Measurements from ENCODE around the gene CENPO.
A peak's percentile ranks its signal among the peaks of the same experiment; 100 is the strongest.
"Not testable (repeated sequence)": the region's sequence is repeated elsewhere in the genome, so short reads cannot be mapped to it uniquely, and the experiment has no call there.

The CENPO gene

DNA sequence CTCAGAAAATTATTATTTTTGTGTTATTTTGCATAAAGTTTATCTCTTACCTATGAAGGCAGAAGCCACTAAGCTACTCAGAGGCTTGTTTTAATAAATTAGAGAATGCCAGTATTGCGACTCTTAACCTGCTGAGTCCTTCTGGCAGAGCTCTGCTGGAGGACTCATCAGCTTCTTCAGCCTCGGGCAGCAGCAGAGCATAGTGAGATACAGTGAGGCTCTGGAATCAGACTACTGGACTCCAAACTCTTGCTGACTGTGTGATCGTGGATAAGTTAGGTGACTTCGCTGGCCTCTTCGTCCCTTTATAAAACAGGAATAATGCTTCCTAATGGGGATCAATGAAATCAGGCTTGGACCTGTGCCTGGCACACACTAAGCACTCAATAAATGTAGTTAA lies 1.8 kb upstream of the CENPO start:
- no peak for FAIRE-seq

DNA sequence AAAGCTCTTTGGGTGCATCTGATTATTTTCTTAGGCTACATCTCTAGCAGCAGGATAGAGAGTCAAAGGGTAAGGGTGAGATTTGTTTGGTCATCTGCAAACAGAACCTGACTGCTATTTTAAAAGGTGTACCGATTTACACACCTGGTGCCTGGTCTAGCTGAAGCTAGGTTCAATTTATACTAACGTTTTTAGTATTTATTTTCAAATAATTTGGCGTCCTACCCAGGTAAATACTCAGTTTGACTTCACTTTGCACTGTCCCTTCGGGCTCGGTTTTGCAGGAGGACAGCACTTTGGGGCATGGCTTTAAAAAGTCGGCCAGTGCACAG lies 717 bp upstream of the CENPO start:
- FAIRE-seq, result no peak

- FAIRE-seq, result no peak
Measured at GRCh38 chr2:24793761-24794435, 673 bp downstream of the CENPO start.

DNA sequence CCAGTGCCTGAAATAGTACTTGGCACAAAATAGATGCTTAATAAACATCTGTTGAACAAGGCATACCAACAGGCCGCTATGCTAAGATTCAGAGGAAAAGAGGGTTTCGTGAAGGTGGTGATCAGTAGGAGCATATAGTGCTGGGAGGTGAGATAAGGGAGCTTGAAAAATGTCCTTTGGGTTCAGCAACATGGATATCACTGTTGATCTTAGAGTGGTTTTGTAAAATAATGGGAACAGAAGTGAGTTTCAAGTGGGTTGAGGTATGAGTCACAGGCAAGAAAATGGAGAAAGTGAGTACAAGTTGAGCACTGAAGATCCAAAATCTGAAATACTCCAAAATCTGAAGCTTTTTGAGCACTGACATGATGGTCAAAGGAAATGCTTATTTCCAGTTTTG lies 4.4 kb downstream of the CENPO start:
- no peak for FAIRE-seq

- not testable (repeated sequence) for FAIRE-seq
Measured at GRCh38 chr2:24800487-24800886, 7.3 kb downstream of the CENPO start.

- not testable (repeated sequence) for FAIRE-seq
Measured at GRCh38 chr2:24805811-24806660, 12.8 kb downstream of the CENPO start.

DNA sequence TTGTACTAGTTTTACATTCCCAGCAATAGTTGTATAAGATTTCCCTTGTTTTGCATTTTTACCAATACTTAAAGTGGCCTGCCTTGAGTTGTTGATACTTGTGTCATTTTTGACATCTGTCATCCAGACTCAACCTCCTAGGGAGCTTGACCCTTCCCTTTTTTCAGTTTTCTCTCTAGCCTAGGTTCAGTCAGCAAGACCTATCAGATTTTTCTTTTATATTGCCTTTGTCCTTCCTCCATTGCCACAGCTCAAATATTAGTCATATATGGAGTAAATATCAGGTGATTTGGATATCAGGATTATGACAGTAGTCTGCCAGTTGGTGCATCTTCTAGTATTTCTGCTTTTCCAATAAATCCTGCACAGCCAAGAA lies 13.4 kb downstream of the CENPO start:
- no peak for FAIRE-seq

- FAIRE-seq, result peak; percentile 58
Measured at GRCh38 chr2:24809316-24810007, 16.2 kb downstream of the CENPO start.

- no peak for FAIRE-seq
Measured at GRCh38 chr2:24813691-24814137, 20.5 kb downstream of the CENPO start.

- FAIRE-seq, result no peak
Measured at GRCh38 chr2:24814516-24814915, 21.3 kb downstream of the CENPO start.

DNA sequence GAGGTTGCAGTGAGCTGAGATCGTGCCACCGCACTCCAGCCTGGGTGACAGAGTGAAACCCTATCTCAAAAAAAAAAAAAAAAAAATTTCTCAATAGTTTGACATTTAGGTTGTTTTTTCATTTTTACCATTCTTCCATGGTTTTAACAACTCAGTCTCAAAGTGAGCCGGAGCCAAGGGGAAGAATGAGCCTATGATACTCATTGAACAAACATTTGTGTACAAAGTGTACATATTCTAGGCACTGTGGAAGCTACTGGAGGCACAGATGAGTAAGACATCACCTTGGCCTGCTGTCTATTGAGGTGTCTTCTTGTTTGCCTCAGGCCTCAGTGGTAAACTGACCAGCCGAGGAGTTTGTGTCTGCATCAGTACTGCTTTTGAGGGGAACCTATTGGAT lies 21.9 kb downstream of the CENPO start:
- FAIRE-seq, result no peak

DNA sequence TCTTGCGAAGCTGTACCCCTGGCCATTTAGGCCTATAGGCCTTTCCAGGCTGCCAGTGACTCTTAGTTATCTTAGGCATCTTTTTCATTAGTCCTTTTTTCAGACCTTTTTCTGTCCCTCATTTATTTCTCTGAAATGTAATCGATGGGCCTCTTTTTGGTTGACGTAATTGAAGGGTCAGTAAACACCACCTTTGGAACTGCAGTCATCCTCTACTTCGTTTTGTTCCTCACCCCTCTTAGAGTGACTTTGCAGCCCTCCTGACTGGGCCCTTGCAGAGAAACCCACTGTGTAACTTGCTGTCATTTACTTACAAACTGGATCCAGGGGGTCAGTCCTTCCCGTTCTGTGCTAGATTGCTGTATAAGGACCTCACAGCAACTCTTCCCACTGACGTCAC lies 23.2 kb downstream of the CENPO start:
- FAIRE-seq, result no peak

GRCh38 chr2:24816884-24817283 lies 23.7 kb downstream of the CENPO start:
- FAIRE-seq, result no peak

DNA sequence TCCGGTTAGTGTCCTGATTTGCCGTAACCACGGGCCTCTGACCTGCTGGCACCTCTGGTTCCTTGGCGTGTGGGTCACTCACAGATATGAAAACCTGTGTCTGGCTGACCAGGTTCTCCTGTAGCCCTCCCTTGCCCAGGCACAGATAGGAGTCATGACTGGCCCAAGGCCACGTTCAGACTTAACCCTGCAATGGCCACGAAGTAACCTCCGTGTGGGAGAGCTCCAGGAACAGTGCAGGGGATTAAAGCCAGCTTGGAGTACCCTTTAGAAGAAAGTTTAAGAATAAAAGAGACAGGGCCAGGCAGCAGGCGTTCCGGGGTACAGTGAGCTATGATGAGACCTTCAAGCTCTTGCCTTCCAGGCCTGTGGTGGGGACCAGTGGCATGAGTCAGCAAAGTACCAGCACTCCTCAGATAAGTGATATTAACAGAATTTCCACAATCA lies 25.5 kb downstream of the CENPO start:
- FAIRE-seq, result no peak

DNA sequence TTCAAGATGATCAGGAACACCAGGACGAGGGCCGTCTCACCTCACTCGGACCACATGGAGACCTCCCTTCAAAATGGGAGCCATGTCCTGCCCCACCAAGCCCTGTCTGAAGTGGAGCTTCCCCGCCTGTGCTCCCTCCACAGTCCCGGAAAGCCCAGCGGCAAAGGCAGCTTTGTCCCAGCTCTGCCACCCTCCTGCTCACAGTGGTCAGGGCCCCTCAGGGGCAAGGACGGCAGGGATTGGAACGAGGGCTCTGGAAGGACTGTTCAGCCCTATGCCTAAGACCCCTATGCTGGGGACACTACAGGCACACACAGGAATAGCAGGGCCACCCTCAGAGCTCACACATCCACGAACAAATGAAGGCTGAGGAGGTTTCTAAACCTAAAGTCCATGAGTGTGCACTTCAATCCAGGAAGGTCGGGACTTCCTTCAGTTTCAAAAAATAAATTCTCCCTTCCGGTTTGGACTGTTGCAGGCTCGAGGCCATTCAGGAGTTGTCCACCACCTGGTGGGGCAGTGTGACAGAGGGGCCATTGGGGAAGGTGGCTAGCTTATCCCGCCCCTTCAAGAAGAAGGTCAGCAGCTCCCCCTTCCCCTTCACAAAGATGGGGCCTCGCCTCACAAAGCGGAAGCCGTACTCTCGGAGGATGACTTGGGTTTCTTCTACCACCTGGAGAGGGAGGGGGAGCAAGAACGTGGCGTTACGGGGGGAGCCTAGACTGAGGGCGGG lies 26.4 kb downstream of the CENPO start:
- FAIRE-seq, result no peak

DNA sequence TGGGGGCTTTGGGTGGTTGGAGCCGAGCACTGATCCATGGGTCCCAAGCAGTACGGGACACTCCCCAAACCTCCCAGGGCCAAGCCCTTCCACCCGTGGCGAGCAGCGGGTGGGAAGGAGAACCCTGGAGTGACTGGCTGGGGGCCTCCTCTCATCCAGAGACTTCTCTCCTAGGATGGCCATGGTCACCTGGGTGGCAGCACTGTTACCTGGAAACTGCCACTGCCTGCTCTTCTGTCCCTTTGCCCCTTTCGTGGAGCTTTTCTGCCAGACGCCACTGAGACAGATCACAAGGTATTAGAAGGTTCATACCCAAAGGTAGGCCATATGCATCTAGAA lies 26.9 kb downstream of the CENPO start:
- FAIRE-seq, result no peak

DNA sequence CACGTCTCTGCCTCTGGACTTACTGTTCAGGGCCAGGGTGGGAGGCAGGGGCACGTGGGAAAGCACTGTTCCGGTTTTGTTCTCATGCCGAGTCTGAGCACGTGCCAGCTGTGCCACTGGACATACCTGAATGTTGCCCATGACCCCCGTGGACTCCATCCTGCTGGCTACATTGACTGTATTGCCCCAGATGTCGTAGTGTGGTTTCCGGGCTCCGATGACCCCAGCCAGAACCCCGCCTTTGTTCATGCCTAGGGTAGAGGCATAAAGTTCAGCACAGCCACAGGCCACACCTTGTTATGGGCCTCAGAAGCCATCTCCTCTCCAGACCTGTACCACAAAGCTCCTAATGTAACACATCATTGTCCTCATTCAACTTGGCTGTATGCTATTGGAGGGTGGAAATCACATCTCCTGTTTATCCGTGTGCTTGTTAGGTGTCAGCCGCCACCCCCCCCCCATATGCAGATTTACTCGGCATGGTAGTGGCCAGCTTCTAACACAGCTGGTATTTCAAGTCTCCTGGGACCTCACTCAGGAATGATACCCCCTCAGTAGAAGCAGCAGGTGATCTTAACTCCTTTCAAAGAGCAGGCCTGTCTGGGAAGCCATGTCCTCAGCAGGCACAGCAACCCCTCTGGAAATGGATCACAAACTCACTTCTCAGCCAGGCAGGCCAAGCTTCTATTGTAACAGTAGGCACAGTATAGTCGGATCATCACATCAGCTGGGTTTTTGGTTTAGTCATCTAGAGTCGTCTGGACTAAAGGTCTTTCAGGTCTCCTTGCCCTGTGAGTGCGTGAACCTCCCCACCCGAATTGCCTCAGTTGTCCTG lies 27.6 kb downstream of the CENPO start:
- FAIRE-seq, result no peak

- FAIRE-seq, result no peak
Measured at GRCh38 chr2:24821433-24821891, 28.2 kb downstream of the CENPO start.

DNA sequence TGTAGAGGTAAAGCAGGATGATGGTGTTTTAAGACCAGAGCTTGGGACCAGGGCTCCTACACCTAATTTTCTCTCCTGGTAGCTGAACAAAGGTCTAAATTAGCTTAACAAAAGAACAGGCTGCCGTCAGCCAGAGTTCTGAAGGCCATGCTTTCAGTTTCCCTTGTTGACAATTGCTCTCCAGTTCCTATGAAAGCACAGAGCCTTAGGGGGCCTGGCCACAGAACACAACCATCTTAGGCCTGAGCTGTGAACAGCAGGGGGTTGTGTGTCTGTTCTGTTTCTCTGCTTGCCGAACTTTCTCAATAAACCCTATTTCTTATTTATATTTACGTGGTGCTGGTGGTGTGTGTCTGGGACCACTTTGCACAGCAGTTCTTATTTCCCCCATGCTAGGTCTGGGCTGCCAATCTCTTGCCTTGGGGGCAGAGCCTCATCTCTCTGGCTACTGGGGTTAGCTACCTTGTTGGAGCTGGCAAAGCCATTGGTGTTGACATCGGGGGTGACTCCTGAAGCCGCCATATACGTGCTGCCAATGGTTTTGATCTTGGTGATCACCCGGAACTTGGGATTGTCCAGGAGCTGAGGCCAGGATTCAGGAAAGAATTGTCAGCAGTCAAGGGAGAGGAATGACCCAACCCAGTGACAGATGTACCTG lies 29.0 kb downstream of the CENPO start:
- FAIRE-seq, result no peak

GRCh38 chr2:24824071-24824588 lies 30.9 kb downstream of the CENPO start:
- no peak for FAIRE-seq
